ENCODE measurements around the gene LTA.

The LTA gene

GRCh38 chr6:31620586-31621319, 48.7 kb downstream of the LTA start, which contains the start of gene PRRC2A (continued):
- 0 out of 2 replicates have a peak, but pooled peaks have one; percentile 3 for TF ChIP-seq ZNF426 (tag by site-specific recombination; IDR thresholded peaks at IDR 0.05)
- TF ChIP-seq ZBTB44 (tag by site-specific recombination; IDR thresholded peaks at IDR 0.05) = no peak
- TF ChIP-seq ZNF548 (tag by site-specific recombination; IDR thresholded peaks at IDR 0.05) = 0 out of 2 replicates have a peak, but pooled peaks have one; percentile 34
- TF ChIP-seq, protein P1, sequence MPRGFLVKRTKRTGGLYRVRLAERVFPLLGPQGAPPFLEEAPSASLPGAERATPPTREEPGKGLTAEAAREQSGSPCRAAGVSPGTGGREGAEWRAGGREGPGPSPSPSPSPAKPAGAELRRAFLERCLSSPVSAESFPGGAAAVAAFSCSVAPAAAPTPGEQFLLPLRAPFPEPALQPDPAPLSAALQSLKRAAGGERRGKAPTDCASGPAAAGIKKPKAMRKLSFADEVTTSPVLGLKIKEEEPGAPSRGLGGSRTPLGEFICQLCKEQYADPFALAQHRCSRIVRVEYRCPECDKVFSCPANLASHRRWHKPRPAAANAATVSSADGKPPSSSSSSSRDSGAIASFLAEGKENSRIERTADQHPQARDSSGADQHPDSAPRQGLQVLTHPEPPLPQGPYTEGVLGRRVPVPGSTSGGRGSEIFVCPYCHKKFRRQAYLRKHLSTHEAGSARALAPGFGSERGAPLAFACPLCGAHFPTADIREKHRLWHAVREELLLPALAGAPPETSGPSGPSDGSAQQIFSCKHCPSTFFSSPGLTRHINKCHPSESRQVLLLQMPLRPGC (tag by site-specific recombination; IDR thresholded peaks at IDR 0.05) = peak; percentile 79; the same call in 1 of the 2 replicates
- TF ChIP-seq, protein P2, sequence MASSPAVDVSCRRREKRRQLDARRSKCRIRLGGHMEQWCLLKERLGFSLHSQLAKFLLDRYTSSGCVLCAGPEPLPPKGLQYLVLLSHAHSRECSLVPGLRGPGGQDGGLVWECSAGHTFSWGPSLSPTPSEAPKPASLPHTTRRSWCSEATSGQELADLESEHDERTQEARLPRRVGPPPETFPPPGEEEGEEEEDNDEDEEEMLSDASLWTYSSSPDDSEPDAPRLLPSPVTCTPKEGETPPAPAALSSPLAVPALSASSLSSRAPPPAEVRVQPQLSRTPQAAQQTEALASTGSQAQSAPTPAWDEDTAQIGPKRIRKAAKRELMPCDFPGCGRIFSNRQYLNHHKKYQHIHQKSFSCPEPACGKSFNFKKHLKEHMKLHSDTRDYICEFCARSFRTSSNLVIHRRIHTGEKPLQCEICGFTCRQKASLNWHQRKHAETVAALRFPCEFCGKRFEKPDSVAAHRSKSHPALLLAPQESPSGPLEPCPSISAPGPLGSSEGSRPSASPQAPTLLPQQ (tag by site-specific recombination; IDR thresholded peaks at IDR 0.05) = peak; percentile 94
- no peak for TF ChIP-seq EGR2 (tag by site-specific recombination; IDR thresholded peaks at IDR 0.05; ENCODE audit: low read depth)
- TF ChIP-seq ZNF423 (tag by site-specific recombination; IDR thresholded peaks at IDR 0.05) = peak; percentile 12; the same call in 1 of the 2 replicates
- peak; percentile 69; the same call in 1 of the 2 replicates for TF ChIP-seq ZBTB48 (tag by site-specific recombination; IDR thresholded peaks at IDR 0.05)
- peak; percentile 37 for TF ChIP-seq ZNF449 (tag by site-specific recombination; IDR thresholded peaks at IDR 0.05)
- no peak for TF ChIP-seq ZNF221 (tag by site-specific recombination; IDR thresholded peaks at IDR 0.05; ENCODE audit: borderline replicate concordance)
- TF ChIP-seq, protein P3, sequence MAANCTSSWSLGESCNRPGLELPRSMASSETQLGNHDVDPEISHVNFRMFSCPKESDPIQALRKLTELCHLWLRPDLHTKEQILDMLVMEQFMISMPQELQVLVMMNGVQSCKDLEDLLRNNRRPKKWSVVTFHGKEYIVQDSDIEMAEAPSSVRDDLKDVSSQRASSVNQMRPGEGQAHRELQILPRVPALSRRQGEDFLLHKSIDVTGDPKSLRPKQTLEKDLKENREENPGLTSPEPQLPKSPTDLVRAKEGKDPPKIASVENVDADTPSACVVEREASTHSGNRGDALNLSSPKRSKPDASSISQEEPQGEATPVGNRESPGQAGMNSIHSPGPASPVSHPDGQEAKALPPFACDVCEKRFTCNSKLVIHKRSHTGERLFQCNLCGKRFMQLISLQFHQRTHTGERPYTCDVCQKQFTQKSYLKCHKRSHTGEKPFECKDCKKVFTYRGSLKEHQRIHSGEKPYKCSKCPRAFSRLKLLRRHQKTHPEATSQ (tag by site-specific recombination; IDR thresholded peaks at IDR 0.05) = peak; percentile 83; the same call in 1 of the 2 replicates
- TF ChIP-seq ZNF16 (tag by site-specific recombination; IDR thresholded peaks at IDR 0.05; ENCODE audit: low read depth) = no peak
- TF ChIP-seq REST (tag by site-specific recombination; IDR thresholded peaks at IDR 0.05) = peak; percentile 52
- TF ChIP-seq ZNF600 (tag by site-specific recombination; IDR thresholded peaks at IDR 0.05) = peak; percentile 79
- no peak for TF ChIP-seq ZBTB49 (tag by site-specific recombination; IDR thresholded peaks at IDR 0.05; ENCODE audit: low read depth)
- 0 out of 2 replicates have a peak, but pooled peaks have one; percentile 11 for TF ChIP-seq ZBTB6 (tag by site-specific recombination; IDR thresholded peaks at IDR 0.05)
- TF ChIP-seq, protein P4, sequence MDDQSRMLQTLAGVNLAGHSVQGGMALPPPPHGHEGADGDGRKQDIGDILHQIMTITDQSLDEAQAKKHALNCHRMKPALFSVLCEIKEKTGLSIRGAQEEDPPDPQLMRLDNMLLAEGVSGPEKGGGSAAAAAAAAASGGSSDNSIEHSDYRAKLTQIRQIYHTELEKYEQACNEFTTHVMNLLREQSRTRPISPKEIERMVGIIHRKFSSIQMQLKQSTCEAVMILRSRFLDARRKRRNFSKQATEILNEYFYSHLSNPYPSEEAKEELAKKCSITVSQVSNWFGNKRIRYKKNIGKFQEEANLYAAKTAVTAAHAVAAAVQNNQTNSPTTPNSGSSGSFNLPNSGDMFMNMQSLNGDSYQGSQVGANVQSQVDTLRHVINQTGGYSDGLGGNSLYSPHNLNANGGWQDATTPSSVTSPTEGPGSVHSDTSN (CRISPR knock-in tag; IDR thresholded peaks at IDR 0.05) = peak; percentile 72
- peak; percentile 87 for TF ChIP-seq ZXDB (tag by site-specific recombination; IDR thresholded peaks at IDR 0.05)
- peak; percentile 83 for TF ChIP-seq ZFP69B (tag by site-specific recombination; IDR thresholded peaks at IDR 0.05)
- no peak for TF ChIP-seq ZNF211 (tag by site-specific recombination; IDR thresholded peaks at IDR 0.05; ENCODE audit: low read depth)
- TF ChIP-seq GLIS1 (tag by site-specific recombination; IDR thresholded peaks at IDR 0.05) = no peak
